Tibial artery (tissue), 4 donors: ENCODE measurements around the gene ZMYM5.
"Not testable (repeated sequence)": the region's sequence is repeated elsewhere in the genome, so short reads cannot be mapped to it uniquely, and the experiment has no call there.

Source experiments
- DNase-seq, 2 donors: peaks; one replicate each; pipeline ENCODE4 v3.0.0-alpha.2; 2019
- H3K27ac ChIP-seq, 2 donors: fragments of 200-600 bp; sonication (generic) in 1 of 2; 1 replicate in 1 of 2; 2 replicates in 1 of 2; pipeline ENCODE4 v1.5.1; 2018 to 2019; ENCODE audit warnings: mild to moderate bottlenecking in 1 of 2
- H3K27me3 ChIP-seq, 2 donors: fragments of 200-600 bp; sonication (generic) in 1 of 2; one replicate each; pipeline versions ENCODE4 v1.5.1 to v1.6.0; 2016 to 2019
- H3K36me3 ChIP-seq, 3 donors: fragments of 200-600 bp; sonication (generic) in 2 of 3; one replicate each; pipeline ENCODE4 v1.5.1; 2016 to 2019; ENCODE audit warnings: mild to moderate bottlenecking in 2 of 3
- H3K4me1 ChIP-seq, 4 donors: fragments of 200-600 bp; sonication (generic) in 2 of 4; 1 replicate in 3 of 4; 2 replicates in 1 of 4; pipeline ENCODE4 v1.5.1; 2016 to 2019
- H3K4me3 ChIP-seq, 2 donors: fragments of 200-600 bp; sonication (generic) in 1 of 2; 1 replicate in 1 of 2; 2 replicates in 1 of 2; pipeline ENCODE4 v1.5.1; 2018 to 2019; ENCODE audit warnings: mild to moderate bottlenecking in 2 of 2
- H3K9me3 ChIP-seq, 3 donors: fragments of 200-600 bp; sonication (generic) in 1 of 3; one replicate each; pipeline ENCODE4 v1.5.1; 2016 to 2019
- intact Hi-C: fragments of 100-400 bp; cut with DNase I; formaldehyde crosslinking; loops from one replicate; pipeline ENCODE4 v1.15.0; 2023; ENCODE audit warnings: low total_unique reads
- TF ChIP-seq, protein P1 (sequence below), 2 experiments: fragments of 200-600 bp in 1 of 2; fragments of 450-650 bp in 1 of 2; IDR thresholded peaks; one replicate each; pipeline ENCODE4 v1.5.1; 2017 to 2019; ENCODE audit warnings: antibody characterized with exemption in 2 of 2, mild to moderate bottlenecking in 1 of 2, moderate library complexity in 1 of 2

ZMYM5 gene

DNA sequence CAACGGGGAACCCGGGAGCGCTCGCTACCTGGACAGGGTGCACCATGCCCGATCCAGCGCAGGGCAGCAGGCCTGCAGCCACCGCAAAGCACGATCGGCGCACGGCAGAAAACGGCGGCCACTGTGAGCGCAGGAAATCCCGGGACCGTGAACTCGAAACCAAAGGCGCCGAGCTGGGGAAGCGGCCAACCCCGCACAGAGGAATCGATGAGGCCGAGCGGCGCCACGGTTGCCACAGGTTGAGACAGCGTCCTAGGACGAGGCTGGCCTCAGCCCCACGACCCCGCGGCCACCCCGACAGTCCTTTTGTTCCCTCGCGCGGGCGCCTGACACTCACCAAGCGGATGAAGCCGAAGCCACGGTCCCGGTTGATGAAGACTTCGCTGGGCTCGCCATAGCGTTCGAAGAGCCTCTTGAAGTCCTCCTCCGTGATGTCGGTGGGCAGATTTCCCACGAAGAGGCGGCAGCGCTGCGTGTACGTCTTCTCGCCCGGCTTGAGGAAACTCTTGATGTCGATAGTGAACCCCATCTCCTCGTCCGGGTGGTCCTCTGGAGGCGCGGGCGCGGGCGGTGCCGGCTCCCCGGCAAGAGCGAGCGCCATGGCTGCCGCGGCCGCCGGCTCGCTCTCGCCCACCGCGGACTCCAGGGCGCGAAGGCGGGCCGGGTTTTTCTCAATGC, 81.3 kb downstream of the ZMYM5 start:
- Histone ChIP-seq H3K36me3 (peaks cover 0 to 5% (median 0%) of the 10 kb centered on the region in 3 donors), H3K9me3 (no peaks in the 10 kb centered on the region), H3K4me1 (peaks cover 0 to 13% (median 4%) of the 10 kb centered on the region in 4 donors), H3K27ac (peak overlapping the region; percentile 97), H3K27me3 (no peaks in the 10 kb centered on the region), H3K4me3 (peak overlapping the region; percentile 87 to 95)
- peak; percentile 50 to 75 for DNase-seq
- intact Hi-C loops, result loop anchor here (2.0 kb wide), 1 partner anchor 83 kb away; no protein-coding TSS in a partner anchor
- TF ChIP-seq, protein P1, sequence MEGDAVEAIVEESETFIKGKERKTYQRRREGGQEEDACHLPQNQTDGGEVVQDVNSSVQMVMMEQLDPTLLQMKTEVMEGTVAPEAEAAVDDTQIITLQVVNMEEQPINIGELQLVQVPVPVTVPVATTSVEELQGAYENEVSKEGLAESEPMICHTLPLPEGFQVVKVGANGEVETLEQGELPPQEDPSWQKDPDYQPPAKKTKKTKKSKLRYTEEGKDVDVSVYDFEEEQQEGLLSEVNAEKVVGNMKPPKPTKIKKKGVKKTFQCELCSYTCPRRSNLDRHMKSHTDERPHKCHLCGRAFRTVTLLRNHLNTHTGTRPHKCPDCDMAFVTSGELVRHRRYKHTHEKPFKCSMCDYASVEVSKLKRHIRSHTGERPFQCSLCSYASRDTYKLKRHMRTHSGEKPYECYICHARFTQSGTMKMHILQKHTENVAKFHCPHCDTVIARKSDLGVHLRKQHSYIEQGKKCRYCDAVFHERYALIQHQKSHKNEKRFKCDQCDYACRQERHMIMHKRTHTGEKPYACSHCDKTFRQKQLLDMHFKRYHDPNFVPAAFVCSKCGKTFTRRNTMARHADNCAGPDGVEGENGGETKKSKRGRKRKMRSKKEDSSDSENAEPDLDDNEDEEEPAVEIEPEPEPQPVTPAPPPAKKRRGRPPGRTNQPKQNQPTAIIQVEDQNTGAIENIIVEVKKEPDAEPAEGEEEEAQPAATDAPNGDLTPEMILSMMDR (IDR thresholded peaks at IDR 0.05), result no peak

DNA sequence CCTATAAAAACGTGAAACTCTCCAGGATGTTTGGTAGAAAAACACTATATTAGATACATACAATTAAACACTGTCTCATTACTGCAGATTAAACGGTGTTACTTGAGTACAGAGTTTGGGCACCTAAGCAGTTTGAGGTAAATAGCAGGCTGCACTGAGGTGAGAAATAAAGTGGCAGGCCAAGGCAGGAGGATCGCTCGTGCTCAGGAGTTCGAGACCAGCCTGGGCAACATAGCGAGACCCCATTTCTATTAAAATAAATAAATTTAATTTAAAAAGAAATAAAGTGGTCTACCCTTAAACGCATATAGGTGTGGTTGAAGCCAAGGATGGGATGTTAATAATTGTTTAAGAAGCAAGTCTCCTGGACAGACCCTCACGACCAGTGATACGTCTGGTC, 81.9 kb downstream of the ZMYM5 start:
- peaks cover 0 to 5% (median 0%) of the 10 kb centered on the region in 3 donors for H3K36me3 ChIP-seq
- no peaks in the 10 kb centered on the region for H3K27me3 ChIP-seq
- H3K27ac ChIP-seq, result peak overlapping the region; percentile 97
- H3K4me3 ChIP-seq, result peak overlapping the region; percentile 87 to 95
- H3K9me3 ChIP-seq, result no peaks in the 10 kb centered on the region
- H3K4me1 ChIP-seq, result peaks cover 0 to 13% (median 4%) of the 10 kb centered on the region in 4 donors
- TF ChIP-seq, protein P1 (IDR thresholded peaks at IDR 0.05), result no peak
- intact Hi-C loops, result no loop called here
- no peak for DNase-seq

DNA sequence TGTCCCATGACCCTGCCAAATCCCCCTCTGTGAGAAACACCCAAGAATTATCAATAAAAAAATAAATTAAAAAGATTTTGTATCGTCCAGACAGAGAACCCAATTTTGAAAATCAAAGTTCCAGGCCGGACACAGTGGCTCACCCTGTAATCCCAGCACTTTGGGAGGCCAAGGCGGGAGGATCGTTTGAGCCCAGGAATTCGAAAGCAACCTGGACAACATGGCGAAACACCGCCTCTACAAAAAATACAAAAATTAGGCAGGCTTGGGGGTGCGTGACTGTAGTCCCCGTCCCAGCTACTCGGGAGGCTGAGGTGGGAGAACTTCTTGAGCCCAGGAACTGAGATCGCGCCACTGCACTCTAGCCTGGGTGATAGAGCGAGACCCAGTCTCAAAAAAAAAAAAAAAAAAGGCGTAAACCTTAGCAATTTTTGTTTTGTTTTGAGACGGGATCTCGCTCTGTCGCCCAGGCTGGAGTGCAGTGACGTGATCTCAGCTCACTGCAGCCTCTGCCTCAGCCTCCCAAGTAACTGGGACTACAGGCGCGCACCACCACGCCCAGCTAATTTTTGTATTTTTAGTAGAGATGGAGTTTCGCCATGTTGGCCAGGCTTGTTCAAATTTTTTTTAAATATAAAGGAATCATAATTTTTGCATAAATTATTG, 82.6 kb downstream of the ZMYM5 start:
- H3K9me3 ChIP-seq, H3K36me3 ChIP-seq, H3K27me3 ChIP-seq, intact Hi-C loops, DNase-seq, H3K27ac ChIP-seq: not testable (repeated sequence)
- Histone ChIP-seq H3K4me1 (peaks cover 0 to 19% (median 4%) of the 10 kb centered on the region in 4 donors), H3K4me3 (peak overlapping the region; percentile 87 to 95)
